HepG2 (cell line): ENCODE data around the gene RNF126. TPM values are rescaled to one million over a fixed set of nuclear protein-coding genes. Genes with fewer than 3 reads are reported as not detected.

Experiments used
- ATF3 ChIP-seq: sonication (generic); formaldehyde crosslinking; IDR thresholded peaks from 2 replicates; pipeline ENCODE4 v1.4.0; 2020; ENCODE audit warnings: missing genetic modification reagents
- ATF4 ChIP-seq, 2 experiments: fragments of 450-650 bp in 1 of 2; sonication (generic) in 1 of 2; formaldehyde crosslinking; IDR thresholded peaks; 2 replicates each; pipeline versions ENCODE4 v1.5.0 to v1.8.0; 2020 to 2022; ENCODE audit warnings: mild to moderate bottlenecking in 1 of 2, missing genetic modification reagents in 1 of 2
- MAFG ChIP-seq: sonication (generic); formaldehyde crosslinking; IDR thresholded peaks from 2 replicates; pipeline ENCODE4 v1.5.1; 2020; ENCODE audit warnings: mild to moderate bottlenecking, missing genetic modification reagents
- NONO ChIP-seq, 2 experiments: fragments of 450-650 bp in 1 of 2; sonication (generic) in 1 of 2; formaldehyde crosslinking in 1 of 2; IDR thresholded peaks in 1 of 2; conservative IDR thresholded peaks in 1 of 2; 2 replicates each; pipeline versions ENCODE4 v1.6.1 to v1.8.0; 2017 to 2022; ENCODE audit warnings: mild to moderate bottlenecking in 1 of 2, missing genetic modification reagents in 1 of 2, moderate library complexity in 1 of 2
- PAWR ChIP-seq: sonication (generic); formaldehyde crosslinking; IDR thresholded peaks from 2 replicates; pipeline ENCODE4 v1.4.0; 2020; ENCODE audit warnings: missing genetic modification reagents, mild to moderate bottlenecking, borderline replicate concordance
- REST ChIP-seq, 2 experiments: IDR thresholded peaks; 2 replicates each; pipeline ENCODE4 v1.6.1; 2011 to 2012; ENCODE audit warnings: low read length in 2 of 2, borderline replicate concordance in 1 of 2, low read depth in 1 of 2, mild to moderate bottlenecking in 1 of 2, moderate library complexity in 1 of 2
- RNF2 ChIP-seq: fragments of 450-650 bp; conservative IDR thresholded peaks from 2 replicates; pipeline ENCODE4 v1.6.1; 2016; ENCODE audit warnings: low read depth
- SAP130 ChIP-seq: IDR thresholded peaks from 2 replicates; pipeline ENCODE4 v1.6.1; 2016; ENCODE audit warnings: low read depth
- XRCC5 ChIP-seq: fragments of 200-400 bp; formaldehyde crosslinking; optimal IDR thresholded peaks from 2 replicates; pipeline ENCODE3; 2017; ENCODE audit warnings: mild to moderate bottlenecking, low read length
- ZNF143 ChIP-seq: sonication (generic); formaldehyde crosslinking; IDR thresholded peaks from 2 replicates; pipeline ENCODE4 v1.4.0; 2020; ENCODE audit warnings: missing genetic modification reagents
- ZNF597 ChIP-seq: sonication (generic); formaldehyde crosslinking; IDR thresholded peaks from 2 replicates; pipeline ENCODE4 v1.5.0; 2020; ENCODE audit warnings: missing genetic modification reagents
- ZNF740 ChIP-seq: sonication (generic); formaldehyde crosslinking; IDR thresholded peaks from 2 replicates; pipeline ENCODE4 v1.4.0; 2020; ENCODE audit warnings: missing genetic modification reagents
- polyA plus RNA-seq, 8 experiments: library from polyadenylated mRNA; depleted of rRNA in 3 of 8; stranded (reverse) in 7 of 8; unstranded in 1 of 8; fragments of >200 nt; fragmentation: Illumina TruSeq in 4 of 8; extraction: Trizol in 4 of 8; gene quantifications; 2 replicates each; pipeline versions ENCODE4 v1.2.1 to v1.2.3, GENCODE V29; 2011 to 2016; ENCODE audit warnings: low read depth in 4 of 8, missing spikeins in 1 of 8, mixed read lengths in 1 of 8; ENCODE audit not compliant: insufficient read depth in 1 of 8
- total RNA-seq, 5 experiments: library from RNA; depleted of rRNA; stranded (reverse); fragments of >200 nt; fragmentation: Illumina TruSeq; extraction: Trizol; gene quantifications; 2 replicates each; pipeline ENCODE4 v1.2.3, GENCODE V29; 2016; ENCODE audit warnings: low read depth in 1 of 5
- TF ChIP-seq, protein P1 (sequence below): sonication (generic); formaldehyde crosslinking; IDR thresholded peaks from 2 replicates; pipeline ENCODE4 v1.8.1; 2023; ENCODE audit warnings: mild to moderate bottlenecking, missing genetic modification reagents
- TF ChIP-seq, protein P2 (sequence below): sonication (generic); formaldehyde crosslinking; IDR thresholded peaks from 2 replicates; pipeline ENCODE4 v1.5.1; 2020; ENCODE audit warnings: missing genetic modification reagents, mild to moderate bottlenecking, borderline replicate concordance
- TF ChIP-seq, protein P3 (sequence below): sonication (generic); formaldehyde crosslinking; conservative IDR thresholded peaks from 2 replicates; pipeline ENCODE4 v1.5.0; 2020; ENCODE audit warnings: missing genetic modification reagents
- TF ChIP-seq, protein P4 (sequence below): sonication (generic); formaldehyde crosslinking; IDR thresholded peaks from 2 replicates; pipeline ENCODE4 v1.4.0; 2020; ENCODE audit warnings: missing genetic modification reagents, low read depth, mild to moderate bottlenecking, borderline replicate concordance

RNF126 gene
- total and polyA plus RNA-seq, 2 of the 13 experiments (the other 11 are each of a cell fraction or from before 2014, with no cell fraction given) = 23.2 to 34.0 TPM

DNA sequence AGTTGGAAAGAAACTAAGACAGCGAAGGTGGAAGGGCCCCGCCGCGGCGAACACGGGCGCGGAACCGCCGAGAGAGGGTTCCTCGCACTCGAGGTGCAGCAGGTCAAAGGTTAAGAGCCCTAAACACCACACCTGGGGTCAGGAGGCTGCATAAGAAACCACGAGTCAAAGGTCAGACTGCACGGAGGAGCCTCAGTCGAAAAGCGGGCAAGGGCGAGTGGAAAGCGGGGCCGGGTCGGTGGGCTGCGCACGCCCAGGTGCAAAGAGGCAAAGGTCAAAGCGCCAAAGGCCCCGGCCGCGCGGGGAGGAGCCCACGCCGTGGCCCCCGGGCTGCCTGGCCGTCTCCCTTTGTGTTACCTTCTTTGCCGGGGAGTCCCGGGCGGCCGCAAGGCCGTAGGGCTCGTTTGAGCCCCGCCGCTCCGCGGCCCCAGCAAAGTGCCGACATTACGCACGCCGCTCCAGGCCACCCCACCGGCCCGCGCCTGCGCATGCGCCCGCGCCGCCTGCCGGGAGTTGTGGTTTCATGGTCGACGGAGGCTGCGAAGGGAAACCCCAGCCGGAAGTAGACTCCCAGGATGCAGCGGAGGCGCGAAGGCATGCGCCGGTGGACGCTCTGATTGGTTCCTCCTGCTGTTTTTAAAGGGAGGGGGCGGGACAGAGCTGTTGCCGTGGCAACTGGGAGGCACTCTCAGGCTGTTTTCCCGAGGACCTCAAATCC lies 29.8 kb downstream of the RNF126 start, which contains the start of gene POLRMT (continued):
- TF ChIP-seq REST (IDR thresholded peaks at IDR 0.05; ENCODE audit: borderline replicate concordance in 1 of 2, low read depth in 1 of 2, low read length in 2 of 2) (no peak), PAWR (CRISPR knock-in tag) (no peak), RNF2 (no peak), MAFG (CRISPR knock-in tag) (no peak), NONO (IDR thresholded peaks at IDR 0.05) (no peak), NONO (CRISPR knock-in tag; conservative IDR thresholded peaks at IDR 0.05) (peak; percentile 32; the same call in 1 of the 2 replicates), XRCC5 (peak; percentile 10), SAP130 (peak; percentile 90), ZNF143 (CRISPR knock-in tag) (peak; percentile 93), ZNF597 (no peak), ZNF740 (CRISPR knock-in tag) (no peak), ATF3 (CRISPR knock-in tag) (no peak), ATF4 (CRISPR knock-in tag; IDR thresholded peaks at IDR 0.05) (0 out of 4 replicates have a peak, but pooled peaks of 1 of the 2 experiments have one; percentile 14)
- TF ChIP-seq, protein P1, sequence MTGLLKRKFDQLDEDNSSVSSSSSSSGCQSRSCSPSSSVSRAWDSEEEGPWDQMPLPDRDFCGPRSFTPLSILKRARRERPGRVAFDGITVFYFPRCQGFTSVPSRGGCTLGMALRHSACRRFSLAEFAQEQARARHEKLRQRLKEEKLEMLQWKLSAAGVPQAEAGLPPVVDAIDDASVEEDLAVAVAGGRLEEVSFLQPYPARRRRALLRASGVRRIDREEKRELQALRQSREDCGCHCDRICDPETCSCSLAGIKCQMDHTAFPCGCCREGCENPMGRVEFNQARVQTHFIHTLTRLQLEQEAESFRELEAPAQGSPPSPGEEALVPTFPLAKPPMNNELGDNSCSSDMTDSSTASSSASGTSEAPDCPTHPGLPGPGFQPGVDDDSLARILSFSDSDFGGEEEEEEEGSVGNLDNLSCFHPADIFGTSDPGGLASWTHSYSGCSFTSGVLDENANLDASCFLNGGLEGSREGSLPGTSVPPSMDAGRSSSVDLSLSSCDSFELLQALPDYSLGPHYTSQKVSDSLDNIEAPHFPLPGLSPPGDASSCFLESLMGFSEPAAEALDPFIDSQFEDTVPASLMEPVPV (CRISPR knock-in tag) = no peak
- TF ChIP-seq, protein P2, sequence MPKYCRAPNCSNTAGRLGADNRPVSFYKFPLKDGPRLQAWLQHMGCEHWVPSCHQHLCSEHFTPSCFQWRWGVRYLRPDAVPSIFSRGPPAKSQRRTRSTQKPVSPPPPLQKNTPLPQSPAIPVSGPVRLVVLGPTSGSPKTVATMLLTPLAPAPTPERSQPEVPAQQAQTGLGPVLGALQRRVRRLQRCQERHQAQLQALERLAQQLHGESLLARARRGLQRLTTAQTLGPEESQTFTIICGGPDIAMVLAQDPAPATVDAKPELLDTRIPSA (CRISPR knock-in tag) = no peak
- TF ChIP-seq, protein P3, sequence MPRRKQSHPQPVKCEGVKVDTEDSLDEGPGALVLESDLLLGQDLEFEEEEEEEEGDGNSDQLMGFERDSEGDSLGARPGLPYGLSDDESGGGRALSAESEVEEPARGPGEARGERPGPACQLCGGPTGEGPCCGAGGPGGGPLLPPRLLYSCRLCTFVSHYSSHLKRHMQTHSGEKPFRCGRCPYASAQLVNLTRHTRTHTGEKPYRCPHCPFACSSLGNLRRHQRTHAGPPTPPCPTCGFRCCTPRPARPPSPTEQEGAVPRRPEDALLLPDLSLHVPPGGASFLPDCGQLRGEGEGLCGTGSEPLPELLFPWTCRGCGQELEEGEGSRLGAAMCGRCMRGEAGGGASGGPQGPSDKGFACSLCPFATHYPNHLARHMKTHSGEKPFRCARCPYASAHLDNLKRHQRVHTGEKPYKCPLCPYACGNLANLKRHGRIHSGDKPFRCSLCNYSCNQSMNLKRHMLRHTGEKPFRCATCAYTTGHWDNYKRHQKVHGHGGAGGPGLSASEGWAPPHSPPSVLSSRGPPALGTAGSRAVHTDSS (CRISPR knock-in tag) = no peak
- TF ChIP-seq, protein P4, sequence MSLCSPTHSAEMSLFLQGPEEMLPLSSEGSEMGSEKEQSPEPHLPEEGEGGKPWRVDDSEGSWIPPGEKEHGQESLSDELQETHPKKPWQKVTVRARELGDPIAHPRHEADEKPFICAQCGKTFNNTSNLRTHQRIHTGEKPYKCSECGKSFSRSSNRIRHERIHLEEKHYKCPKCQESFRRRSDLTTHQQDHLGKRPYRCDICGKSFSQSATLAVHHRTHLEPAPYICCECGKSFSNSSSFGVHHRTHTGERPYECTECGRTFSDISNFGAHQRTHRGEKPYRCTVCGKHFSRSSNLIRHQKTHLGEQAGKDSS = no peak
